ENCODE measurements around the gene PRCC. TPM values are rescaled to one million over a fixed set of nuclear protein-coding genes. Genes with fewer than 3 reads are reported as not detected.

The PRCC gene
- total and polyA plus RNA-seq, 10 donors: 39.1 to 64.6 (median 55.7) TPM

DNA sequence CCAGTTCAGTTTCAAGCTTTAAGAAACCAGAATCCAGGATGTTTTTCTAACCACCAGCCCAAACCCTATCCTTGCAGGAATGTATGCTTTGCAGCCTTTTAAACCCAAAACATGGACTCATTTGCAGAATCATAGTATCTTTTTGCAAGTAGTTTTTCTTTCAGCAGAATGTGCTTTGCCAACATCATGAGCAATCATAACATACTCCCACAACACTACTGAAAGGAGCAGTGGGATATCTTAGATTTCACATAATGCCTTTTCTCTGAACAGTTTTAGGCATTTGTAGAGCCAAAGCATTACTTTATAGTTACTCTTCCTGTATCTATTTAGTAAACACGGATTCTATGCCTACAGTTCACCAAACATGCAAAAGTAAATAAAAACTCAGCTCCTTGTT is 59.3 kb downstream of the PRCC start:
- H3K36me3 ChIP-seq: no peaks in the 10 kb centered on the region
- 70 to 89% (median 79%) methylated on average over 1 of the region's 1 CpG for WGBS, 5 donors
- no peaks in the 10 kb centered on the region for H3K27me3 ChIP-seq (replicated peaks in 1 of 7)
- TF ChIP-seq POLR2AphosphoS5 (IDR thresholded peaks at IDR 0.05): no peak
- TF ChIP-seq, protein P1, sequence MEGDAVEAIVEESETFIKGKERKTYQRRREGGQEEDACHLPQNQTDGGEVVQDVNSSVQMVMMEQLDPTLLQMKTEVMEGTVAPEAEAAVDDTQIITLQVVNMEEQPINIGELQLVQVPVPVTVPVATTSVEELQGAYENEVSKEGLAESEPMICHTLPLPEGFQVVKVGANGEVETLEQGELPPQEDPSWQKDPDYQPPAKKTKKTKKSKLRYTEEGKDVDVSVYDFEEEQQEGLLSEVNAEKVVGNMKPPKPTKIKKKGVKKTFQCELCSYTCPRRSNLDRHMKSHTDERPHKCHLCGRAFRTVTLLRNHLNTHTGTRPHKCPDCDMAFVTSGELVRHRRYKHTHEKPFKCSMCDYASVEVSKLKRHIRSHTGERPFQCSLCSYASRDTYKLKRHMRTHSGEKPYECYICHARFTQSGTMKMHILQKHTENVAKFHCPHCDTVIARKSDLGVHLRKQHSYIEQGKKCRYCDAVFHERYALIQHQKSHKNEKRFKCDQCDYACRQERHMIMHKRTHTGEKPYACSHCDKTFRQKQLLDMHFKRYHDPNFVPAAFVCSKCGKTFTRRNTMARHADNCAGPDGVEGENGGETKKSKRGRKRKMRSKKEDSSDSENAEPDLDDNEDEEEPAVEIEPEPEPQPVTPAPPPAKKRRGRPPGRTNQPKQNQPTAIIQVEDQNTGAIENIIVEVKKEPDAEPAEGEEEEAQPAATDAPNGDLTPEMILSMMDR (IDR thresholded peaks at IDR 0.05 in 8 of 11, conservative IDR thresholded peaks at IDR 0.05 in 3 of 11): no peak
- TF ChIP-seq POLR2A (IDR thresholded peaks at IDR 0.05): no peak
- no peak overlapping the region for H3K27ac ChIP-seq
- DNase-seq: no peak
- H3K9me3 ChIP-seq: no peaks in the 10 kb centered on the region
- intact Hi-C loops (cut with DNase I; ENCODE audit: low total_unique reads): no loop called here
- H3K4me1 ChIP-seq: no peaks in the 10 kb centered on the region
- no peak overlapping the region for H3K4me3 ChIP-seq

DNA sequence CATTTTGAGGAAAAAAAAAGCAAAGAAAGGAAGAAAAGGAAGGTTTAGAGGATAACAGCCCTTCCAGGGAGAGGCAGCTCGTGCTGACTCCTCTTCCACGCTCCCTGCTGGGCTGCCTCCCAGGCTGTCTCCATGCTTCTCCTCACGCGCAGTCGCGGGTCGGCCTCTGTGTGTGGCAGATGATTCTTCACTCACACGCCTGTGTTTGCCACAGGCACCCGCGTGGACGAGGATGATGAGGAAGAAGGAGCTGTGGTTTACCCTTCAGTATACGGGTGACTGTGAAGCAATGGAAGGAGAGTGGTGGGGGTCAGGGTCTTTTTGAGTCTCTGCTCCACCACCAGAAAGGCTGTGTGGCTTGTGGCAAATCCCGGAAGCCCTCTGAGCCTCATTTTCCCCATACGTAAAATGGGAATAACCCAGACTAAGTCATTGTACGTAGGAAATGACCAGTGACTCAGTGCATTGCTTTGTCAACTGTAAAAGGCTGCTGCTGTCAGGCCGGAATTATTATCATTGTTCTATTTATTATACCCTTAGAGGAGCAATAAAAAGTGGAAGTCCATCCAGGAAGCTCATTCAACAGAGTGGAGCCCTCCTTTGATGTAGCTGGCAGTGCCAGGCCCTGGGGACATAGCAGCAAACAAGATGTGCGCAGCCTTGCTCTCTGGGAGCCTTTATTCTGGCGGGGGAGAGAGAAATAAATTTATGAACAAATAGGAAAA is 61.2 kb downstream of the PRCC start:
- Histone ChIP-seq H3K27ac (no peak overlapping the region), H3K27me3 (replicated peaks in 1 of 7) (peaks cover 0 to 9% (median 0%) of the 10 kb centered on the region in 7 donors), H3K4me3 (no peak overlapping the region), H3K9me3 (no peaks in the 10 kb centered on the region), H3K36me3 (no peaks in the 10 kb centered on the region), H3K4me1 (no peaks in the 10 kb centered on the region)
- WGBS, 5 donors: 71 to 83% (median 73%) methylated on average over 18 of the region's 18 CpGs
- TF ChIP-seq, protein P1 (IDR thresholded peaks at IDR 0.05 in 8 of 11, conservative IDR thresholded peaks at IDR 0.05 in 3 of 11): no peak
- no peak for TF ChIP-seq POLR2AphosphoS5 (IDR thresholded peaks at IDR 0.05)
- TF ChIP-seq POLR2A (IDR thresholded peaks at IDR 0.05): no peak
- intact Hi-C loops (cut with DNase I; ENCODE audit: low total_unique reads): no loop called here
- DNase-seq: peak; percentile 48

DNA sequence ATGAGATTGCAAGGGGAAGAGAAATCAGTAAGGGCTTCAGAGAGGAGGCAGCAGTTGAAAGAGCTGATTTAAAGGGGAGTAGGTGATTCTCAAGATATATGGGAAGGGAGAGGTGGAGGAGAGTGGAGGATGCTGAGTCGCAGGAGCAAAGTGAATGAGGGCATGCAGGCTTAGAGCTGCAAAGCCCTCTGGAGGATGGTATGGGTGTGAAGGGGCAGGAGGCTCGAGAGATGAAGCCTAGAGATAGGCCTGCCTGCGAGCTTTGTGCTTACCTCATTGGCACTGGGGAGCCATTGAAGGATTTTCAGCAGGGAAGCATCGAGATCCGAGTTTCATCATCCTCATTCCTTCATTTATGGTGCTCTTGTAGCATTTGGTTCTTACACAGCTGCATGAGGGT is 65.1 kb downstream of the PRCC start:
- H3K4me1 ChIP-seq: no peaks in the 10 kb centered on the region
- TF ChIP-seq POLR2AphosphoS5 (IDR thresholded peaks at IDR 0.05): no peak
- no peak for TF ChIP-seq POLR2A (IDR thresholded peaks at IDR 0.05)
- TF ChIP-seq, protein P1 (IDR thresholded peaks at IDR 0.05 in 8 of 11, conservative IDR thresholded peaks at IDR 0.05 in 3 of 11): no peak
- no peak overlapping the region for H3K4me3 ChIP-seq
- intact Hi-C loops (cut with DNase I; ENCODE audit: low total_unique reads): no loop called here
- H3K27me3 ChIP-seq (replicated peaks in 1 of 7): peaks cover 0 to 36% (median 0%) of the 10 kb centered on the region in 7 donors
- no peaks in the 10 kb centered on the region for H3K9me3 ChIP-seq
- no peak overlapping the region for H3K27ac ChIP-seq
- no peaks in the 10 kb centered on the region for H3K36me3 ChIP-seq
- 70 to 80% (median 74%) methylated on average over 5 of the region's 5 CpGs for WGBS, 5 donors
- no peak for DNase-seq

DNA sequence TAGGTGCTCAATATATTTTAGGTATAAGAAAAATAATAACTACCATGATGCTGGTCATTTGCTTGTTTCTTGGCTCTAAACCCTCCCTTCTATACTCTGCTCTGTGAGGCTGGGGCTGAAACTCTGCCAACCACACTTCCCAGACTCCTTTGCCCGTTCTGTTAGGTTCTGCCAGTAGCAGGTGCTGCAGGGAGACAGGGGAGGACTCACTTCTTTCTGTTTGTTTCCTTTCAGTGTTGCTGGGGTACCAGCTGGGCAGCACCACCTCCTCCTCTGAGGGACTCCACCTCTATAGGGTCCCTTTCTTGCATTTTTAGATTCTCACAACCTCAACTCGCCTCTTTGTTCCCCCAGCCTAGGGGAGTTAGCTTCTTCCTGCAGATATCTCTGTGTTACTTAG is 66.3 kb downstream of the PRCC start:
- no peaks in the 10 kb centered on the region for H3K4me1 ChIP-seq
- H3K27ac ChIP-seq: no peak overlapping the region
- no peaks in the 10 kb centered on the region for H3K36me3 ChIP-seq
- 40 to 67% (median 52%) methylated on average over 2 of the region's 2 CpGs for WGBS, 5 donors
- TF ChIP-seq POLR2A (IDR thresholded peaks at IDR 0.05) (no peak), POLR2AphosphoS5 (IDR thresholded peaks at IDR 0.05) (no peak)
- TF ChIP-seq, protein P1 (IDR thresholded peaks at IDR 0.05 in 8 of 11, conservative IDR thresholded peaks at IDR 0.05 in 3 of 11): no peak
- no peaks in the 10 kb centered on the region for H3K9me3 ChIP-seq
- H3K27me3 ChIP-seq (replicated peaks in 1 of 7): peaks cover 0 to 47% (median 0%) of the 10 kb centered on the region in 7 donors
- peak; percentile 21 for DNase-seq
- no peak overlapping the region for H3K4me3 ChIP-seq
- intact Hi-C loops (cut with DNase I; ENCODE audit: low total_unique reads): no loop called here

Measured in spleen (tissue), 11 donors.